ENCODE data around the gene DEDD.

The DEDD gene

GRCh38 chr1:161132410-161133219 lies at the start of gene DEDD:
Gene DEDD, minus strand, starts transcription at chr1:161132667. Its CDS starts 8,205 bp downstream, at chr1:161124462.
- Mint-ChIP-seq H3K9me3 (no peaks in the 10 kb centered on the region), H3K4me3 (no peak within 1 kb of the TSS), H3K4me1 (peaks cover 44% of the 10 kb centered on the region), H3K27me3 (no peaks in the 10 kb centered on the region), H3K27ac (no peak within 1 kb of the TSS), H3K36me3 (ENCODE audit: low read depth) (peaks cover 31% of the 10 kb centered on the region)
- ATAC-seq (peak; percentile 96), DNase-seq (peak; percentile 87)

GRCh38 chr1:161182214-161182613 lies 49.7 kb upstream of the DEDD start:
- ATAC-seq: peak; percentile 79
- H3K4me3 Mint-ChIP-seq: peak overlapping the region; percentile 22
- H3K9me3 Mint-ChIP-seq: no peaks in the 10 kb centered on the region
- H3K27me3 Mint-ChIP-seq: no peaks in the 10 kb centered on the region
- peak overlapping the region; percentile 92 for H3K27ac Mint-ChIP-seq
- peak; percentile 53 for DNase-seq
- H3K4me1 Mint-ChIP-seq: peaks cover 78% of the 10 kb centered on the region
- no peaks in the 10 kb centered on the region for H3K36me3 Mint-ChIP-seq (ENCODE audit: low read depth)

- DNase-seq (no peak), ATAC-seq (no peak)
- H3K4me1 Mint-ChIP-seq: peaks cover 74% of the 10 kb centered on the region
- H3K36me3 Mint-ChIP-seq (ENCODE audit: low read depth): peaks cover 5% of the 10 kb centered on the region
- no peak overlapping the region for H3K4me3 Mint-ChIP-seq
- H3K27ac Mint-ChIP-seq: no peak overlapping the region
- no peaks in the 10 kb centered on the region for H3K9me3 Mint-ChIP-seq
- no peaks in the 10 kb centered on the region for H3K27me3 Mint-ChIP-seq
Observed at GRCh38 chr1:161180639-161181038, 48.2 kb upstream of the DEDD start.

DNA sequence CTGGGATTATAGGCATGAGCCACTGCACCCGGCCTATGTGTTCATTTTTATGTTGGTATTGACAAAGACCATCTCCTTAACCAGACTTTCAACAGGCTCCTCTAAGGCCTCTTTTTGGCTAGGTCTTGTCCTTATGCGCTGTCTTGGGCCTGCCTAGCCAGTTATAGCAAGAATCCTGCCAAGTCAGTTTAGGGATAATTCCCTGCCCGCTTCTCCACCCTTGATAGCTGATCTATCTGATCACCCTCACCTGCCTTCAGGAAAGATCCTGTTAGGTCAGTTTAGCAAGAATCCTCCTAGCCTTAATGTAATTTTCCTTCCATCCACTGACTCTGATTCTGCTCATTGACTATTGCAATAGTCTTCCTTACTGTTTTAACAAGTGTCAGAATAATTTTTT lies 47.2 kb upstream of the DEDD start:
- Mint-ChIP-seq H3K9me3 (no peaks in the 10 kb centered on the region), H3K4me3 (no peak overlapping the region), H3K36me3 (ENCODE audit: low read depth) (peaks cover 7% of the 10 kb centered on the region), H3K27ac (no peak overlapping the region), H3K27me3 (no peaks in the 10 kb centered on the region), H3K4me1 (peaks cover 71% of the 10 kb centered on the region)
- no peak for ATAC-seq
- DNase-seq: no peak

GRCh38 chr1:161177936-161178244 lies 45.4 kb upstream of the DEDD start:
- no peaks in the 10 kb centered on the region for H3K9me3 Mint-ChIP-seq
- no peaks in the 10 kb centered on the region for H3K27me3 Mint-ChIP-seq
- ATAC-seq (no peak), DNase-seq (no peak)
- H3K4me1 Mint-ChIP-seq: peaks cover 64% of the 10 kb centered on the region
- peak overlapping the region; percentile 96 for H3K4me3 Mint-ChIP-seq
- H3K27ac Mint-ChIP-seq: peak overlapping the region; percentile 96
- H3K36me3 Mint-ChIP-seq (ENCODE audit: low read depth): peaks cover 19% of the 10 kb centered on the region

DNA sequence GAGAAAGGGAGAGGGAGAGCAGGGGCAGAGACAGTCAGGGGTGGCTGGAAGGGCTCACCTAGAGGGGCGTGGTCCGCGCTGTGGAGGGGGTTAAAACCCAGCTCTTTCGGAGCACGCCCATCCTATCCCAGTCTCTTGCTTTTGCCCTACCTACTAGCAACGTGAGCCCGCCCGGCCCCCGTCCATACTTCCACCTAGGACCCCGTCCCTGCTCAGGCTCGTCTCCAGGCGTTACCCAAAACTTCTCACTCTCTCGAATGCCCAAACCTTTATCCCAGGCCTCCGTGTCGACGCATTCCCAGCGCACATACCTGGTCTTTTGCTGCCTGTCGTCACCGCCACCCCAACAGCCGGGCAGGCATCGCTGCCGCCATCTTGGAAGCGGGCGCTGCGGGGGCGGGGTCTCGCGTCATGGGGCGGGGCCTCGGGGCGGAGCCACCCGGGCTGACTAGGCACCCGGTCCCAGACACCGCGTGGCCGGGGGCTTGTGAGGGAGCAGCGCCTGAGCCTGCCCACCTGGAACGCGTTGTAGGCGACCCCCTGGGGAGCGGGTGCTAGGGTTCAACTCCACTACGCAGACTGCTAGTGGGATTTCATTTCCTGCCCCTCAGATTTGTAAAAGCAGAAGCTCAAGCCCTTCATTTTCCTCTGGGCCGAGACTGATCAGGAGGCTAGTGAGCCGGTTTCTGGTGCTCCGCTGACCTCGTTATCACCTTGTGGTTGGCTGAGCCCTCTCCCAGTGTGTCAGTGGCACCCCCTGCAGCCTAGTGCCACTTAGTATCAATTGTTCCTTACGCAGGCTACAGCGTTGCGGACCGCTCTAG lies 44.9 kb upstream of the DEDD start, which contains the start of gene B4GALT3:
Gene B4GALT3, minus strand, starts transcription at position 396 of the 824 bp plus-strand sequence. CDS start 1,447 bp downstream, outside the sequence.
- Mint-ChIP-seq H3K4me3 (peak within 1 kb of the TSS; percentile 96), H3K27me3 (no peaks in the 10 kb centered on the region), H3K36me3 (ENCODE audit: low read depth) (peaks cover 23% of the 10 kb centered on the region), H3K9me3 (no peaks in the 10 kb centered on the region), H3K4me1 (peaks cover 62% of the 10 kb centered on the region), H3K27ac (peak within 1 kb of the TSS; percentile 96)
- DNase-seq (peak; percentile 98), ATAC-seq (peak; percentile 85)

DNA sequence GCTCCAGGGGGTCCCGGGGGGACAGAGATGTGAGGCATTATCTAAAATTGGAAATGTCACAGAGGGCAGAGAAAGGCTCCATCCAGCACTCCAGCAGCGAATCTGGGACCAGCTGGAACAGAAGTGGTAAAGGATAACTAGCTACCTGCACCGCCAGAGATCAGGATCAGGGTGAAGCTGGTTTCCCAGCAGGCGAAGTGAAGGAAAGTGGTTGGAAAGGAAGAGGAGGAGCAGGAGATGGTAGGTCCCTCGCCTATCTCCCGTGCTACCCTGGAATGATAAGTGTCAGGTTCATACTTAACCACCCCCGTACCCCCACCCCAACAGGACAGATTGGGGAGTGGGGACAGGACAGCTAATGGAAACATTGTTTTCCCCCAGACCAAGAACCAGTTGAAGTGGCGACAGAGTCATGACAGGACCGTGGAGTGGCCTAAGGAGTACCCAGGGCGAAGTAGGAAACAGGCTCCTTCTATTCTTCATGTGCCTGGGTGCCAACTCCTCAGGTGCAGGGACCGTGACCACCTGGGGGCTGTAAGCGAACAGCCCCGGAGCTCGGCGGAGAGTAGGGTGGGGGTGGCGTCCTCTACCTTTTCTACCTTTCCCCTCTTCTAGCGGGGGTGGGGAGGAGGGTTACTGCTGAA lies 44.1 kb upstream of the DEDD start:
- Mint-ChIP-seq H3K27ac (peak overlapping the region; percentile 96), H3K36me3 (ENCODE audit: low read depth) (peaks cover 25% of the 10 kb centered on the region), H3K4me3 (peak overlapping the region; percentile 96), H3K27me3 (no peaks in the 10 kb centered on the region), H3K4me1 (peaks cover 54% of the 10 kb centered on the region), H3K9me3 (no peaks in the 10 kb centered on the region)
- ATAC-seq: no peak
- no peak for DNase-seq

- peak overlapping the region; percentile 96 for H3K27ac Mint-ChIP-seq
- DNase-seq (no peak), ATAC-seq (no peak)
- H3K4me3 Mint-ChIP-seq: peak overlapping the region; percentile 96
- no peaks in the 10 kb centered on the region for H3K27me3 Mint-ChIP-seq
- H3K36me3 Mint-ChIP-seq (ENCODE audit: low read depth): peaks cover 27% of the 10 kb centered on the region
- peaks cover 49% of the 10 kb centered on the region for H3K4me1 Mint-ChIP-seq
- H3K9me3 Mint-ChIP-seq: no peaks in the 10 kb centered on the region
Observed at GRCh38 chr1:161175771-161176453, 43.4 kb upstream of the DEDD start.

DNA sequence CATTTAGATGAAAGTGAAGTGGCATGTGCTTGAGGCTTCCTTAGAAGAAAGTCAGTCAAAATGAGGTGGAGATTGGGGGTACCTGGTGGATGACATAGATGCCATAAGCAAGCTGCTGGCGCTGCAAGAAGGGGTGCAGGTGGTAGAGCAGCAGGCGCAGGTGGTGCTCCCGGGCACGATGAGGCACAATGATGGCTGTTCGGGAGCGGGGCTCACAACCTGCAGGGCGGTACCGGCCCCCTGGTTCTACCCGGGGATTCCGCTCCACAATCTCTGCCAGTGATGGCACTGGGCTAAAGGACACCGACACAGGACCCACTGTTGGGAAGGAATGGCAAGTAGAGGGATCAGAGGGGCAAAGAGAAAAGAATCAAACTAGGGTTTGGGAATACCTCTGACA lies 42.4 kb upstream of the DEDD start:
- no peak overlapping the region for H3K27ac Mint-ChIP-seq
- H3K4me3 Mint-ChIP-seq: no peak overlapping the region
- no peaks in the 10 kb centered on the region for H3K27me3 Mint-ChIP-seq
- H3K36me3 Mint-ChIP-seq (ENCODE audit: low read depth): peaks cover 29% of the 10 kb centered on the region
- peaks cover 41% of the 10 kb centered on the region for H3K4me1 Mint-ChIP-seq
- DNase-seq (no peak), ATAC-seq (no peak)
- H3K9me3 Mint-ChIP-seq: no peaks in the 10 kb centered on the region

DNA sequence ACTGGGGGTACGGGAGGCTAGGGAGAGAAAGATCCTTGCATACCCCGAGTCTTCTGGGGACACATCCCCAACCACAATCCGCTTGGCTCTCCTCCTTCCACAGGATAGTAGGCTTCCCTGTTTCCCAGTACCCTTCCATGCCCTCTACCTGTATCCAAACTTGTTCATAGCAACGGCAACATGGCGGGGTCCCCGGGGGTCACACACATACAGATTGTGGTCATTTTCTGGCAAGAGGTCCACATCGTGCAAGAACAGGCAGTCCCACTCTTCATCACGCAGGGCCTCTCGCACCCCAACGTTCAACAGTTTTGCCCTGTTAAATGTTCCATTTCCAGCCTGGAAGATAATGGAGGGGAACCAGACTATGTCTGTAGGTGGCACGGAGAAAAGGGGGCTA lies 41.2 kb upstream of the DEDD start:
- H3K9me3 Mint-ChIP-seq: no peaks in the 10 kb centered on the region
- no peak overlapping the region for H3K4me3 Mint-ChIP-seq
- no peak overlapping the region for H3K27ac Mint-ChIP-seq
- DNase-seq (no peak), ATAC-seq (no peak)
- no peaks in the 10 kb centered on the region for H3K27me3 Mint-ChIP-seq
- peaks cover 40% of the 10 kb centered on the region for H3K4me1 Mint-ChIP-seq
- H3K36me3 Mint-ChIP-seq (ENCODE audit: low read depth): peaks cover 29% of the 10 kb centered on the region

DNA sequence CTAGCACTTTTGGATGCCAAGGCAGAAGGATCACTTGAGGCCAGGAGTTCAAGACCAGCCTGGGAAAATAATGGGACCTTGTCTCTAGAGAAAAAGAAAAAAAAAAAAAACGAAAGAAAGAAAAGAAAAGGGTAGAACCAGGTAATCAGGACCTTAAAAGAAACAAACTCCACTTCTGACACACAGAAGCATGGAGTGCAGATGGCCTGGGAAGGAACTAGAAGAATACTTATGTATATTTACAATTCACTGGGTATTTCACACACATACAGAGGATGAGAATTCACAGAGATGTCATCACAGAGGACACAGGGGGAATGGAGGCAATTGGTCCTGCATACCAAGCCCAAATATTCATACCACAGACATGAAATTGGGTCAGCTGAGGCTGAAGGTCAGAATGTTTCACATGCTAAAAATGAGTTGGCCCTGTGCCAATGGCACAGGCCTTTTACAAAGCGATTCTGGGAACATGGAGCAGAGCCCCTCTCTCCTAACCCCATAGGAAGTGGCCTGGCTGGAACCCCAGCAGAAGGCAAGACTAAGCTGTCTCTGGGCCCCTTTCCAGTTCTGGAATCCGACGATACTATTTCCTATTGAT lies 40.4 kb upstream of the DEDD start:
- Mint-ChIP-seq H3K4me1 (peaks cover 39% of the 10 kb centered on the region), H3K27ac (peak overlapping the region; percentile 47), H3K36me3 (ENCODE audit: low read depth) (peaks cover 29% of the 10 kb centered on the region), H3K27me3 (no peaks in the 10 kb centered on the region), H3K4me3 (no peak overlapping the region), H3K9me3 (no peaks in the 10 kb centered on the region)
- DNase-seq (no peak), ATAC-seq (no peak)

DNA sequence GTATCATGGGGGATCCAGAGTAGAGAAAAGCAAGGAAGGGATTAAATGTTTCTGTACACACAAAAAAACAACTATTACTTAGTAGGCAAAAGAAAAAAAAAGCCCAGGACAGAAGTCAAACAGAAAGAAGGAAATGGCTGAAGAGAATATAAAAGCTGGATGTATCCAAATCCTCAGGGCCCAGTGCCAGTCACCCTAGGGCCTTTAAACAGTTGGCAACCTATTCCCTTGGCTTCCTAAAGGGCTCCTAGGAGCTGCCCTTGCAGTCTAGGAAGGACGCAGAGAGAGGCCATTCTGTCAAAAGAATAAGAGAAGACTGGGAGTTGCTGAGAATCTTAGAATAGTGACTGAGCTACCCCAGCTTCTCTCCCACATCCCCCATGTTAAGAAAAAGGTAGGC lies 39.9 kb upstream of the DEDD start:
- peaks cover 38% of the 10 kb centered on the region for H3K4me1 Mint-ChIP-seq
- DNase-seq (no peak), ATAC-seq (no peak)
- H3K27me3 Mint-ChIP-seq: no peaks in the 10 kb centered on the region
- H3K4me3 Mint-ChIP-seq: no peak overlapping the region
- H3K27ac Mint-ChIP-seq: peak overlapping the region; percentile 2
- H3K36me3 Mint-ChIP-seq (ENCODE audit: low read depth): peaks cover 29% of the 10 kb centered on the region
- H3K9me3 Mint-ChIP-seq: no peaks in the 10 kb centered on the region

DNA sequence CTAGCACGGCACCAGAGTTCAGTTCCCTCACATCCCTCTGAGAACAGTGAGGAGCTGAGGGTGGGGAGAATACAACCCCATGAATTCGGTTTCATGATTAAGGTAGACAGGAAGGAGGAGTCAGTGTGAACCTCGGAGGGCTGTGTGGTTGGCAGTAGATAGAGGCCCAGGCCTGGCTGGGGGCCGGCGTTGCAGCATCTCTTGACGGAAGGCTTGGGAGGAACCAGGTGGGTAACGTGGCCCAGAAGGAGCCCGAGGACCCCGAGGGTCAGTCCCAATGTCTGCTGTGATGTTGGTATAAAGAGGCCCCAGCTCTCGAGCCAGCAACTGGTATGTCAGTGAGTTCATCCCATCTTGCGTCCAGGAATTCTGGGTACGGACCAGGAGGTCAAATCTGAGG lies 39.2 kb upstream of the DEDD start:
- Mint-ChIP-seq H3K4me1 (peaks cover 43% of the 10 kb centered on the region), H3K36me3 (ENCODE audit: low read depth) (peaks cover 29% of the 10 kb centered on the region), H3K9me3 (no peaks in the 10 kb centered on the region), H3K27ac (no peak overlapping the region), H3K27me3 (no peaks in the 10 kb centered on the region), H3K4me3 (no peak overlapping the region)
- ATAC-seq: no peak
- DNase-seq: no peak

DNA sequence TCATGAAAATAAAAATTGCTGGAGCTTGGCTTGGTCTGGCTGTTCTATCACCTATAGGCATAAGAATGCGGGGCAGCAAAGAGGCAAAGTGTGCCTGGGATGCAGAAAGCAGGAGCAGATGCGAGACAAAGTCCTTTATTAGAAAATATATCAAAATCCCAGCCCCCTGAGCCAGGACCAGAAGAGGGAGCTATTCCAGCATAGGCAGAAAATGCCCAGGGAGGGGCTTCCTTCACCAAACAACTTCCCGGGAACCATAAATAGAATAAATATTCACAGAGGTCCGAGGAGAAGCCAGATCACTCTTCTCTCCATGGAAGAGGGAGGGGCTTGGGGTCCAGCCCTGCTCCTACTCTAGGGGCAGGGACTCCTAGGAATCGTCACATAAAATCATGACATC lies 38.7 kb upstream of the DEDD start:
- H3K36me3 Mint-ChIP-seq (ENCODE audit: low read depth): peaks cover 28% of the 10 kb centered on the region
- DNase-seq (no peak), ATAC-seq (no peak)
- no peak overlapping the region for H3K27ac Mint-ChIP-seq
- no peak overlapping the region for H3K4me3 Mint-ChIP-seq
- H3K9me3 Mint-ChIP-seq: no peaks in the 10 kb centered on the region
- H3K27me3 Mint-ChIP-seq: no peaks in the 10 kb centered on the region
- peaks cover 38% of the 10 kb centered on the region for H3K4me1 Mint-ChIP-seq
